ENCODE measurements around the gene ABCC12. TPM values are rescaled to one million over a fixed set of nuclear protein-coding genes. Genes with fewer than 3 reads are reported as not detected.

Gene ABCC12
- total RNA-seq, 2 donors from 2014 or later = not detected

GRCh38 chr16:48139517-48139916, 16.3 kb downstream of the ABCC12 start:
- intact Hi-C loops (cut with DNase I) = no loop called here
- DNase-seq = no peak
- no peak for ATAC-seq

- DNase-seq (no peak), ATAC-seq (no peak)
- intact Hi-C loops (cut with DNase I) = no loop called here
Observed at GRCh38 chr16:48138543-48138942, 17.2 kb downstream of the ABCC12 start.

- ATAC-seq (no peak), DNase-seq (no peak)
- intact Hi-C loops (cut with DNase I) = no loop called here
Observed at GRCh38 chr16:48137822-48138221, 18.0 kb downstream of the ABCC12 start.

- peak; percentile 80 to 88 for ATAC-seq
- intact Hi-C loops (cut with DNase I) = no loop called here
- no peak for DNase-seq
Observed at GRCh38 chr16:48136547-48137360, 19.0 kb downstream of the ABCC12 start.

- intact Hi-C loops (cut with DNase I) = no loop called here
Observed at GRCh38 chr16:48133455-48134211, 22.2 kb downstream of the ABCC12 start.

GRCh38 chr16:48132696-48133095, 23.1 kb downstream of the ABCC12 start:
- ATAC-seq (no peak), DNase-seq (no peak)
- intact Hi-C loops (cut with DNase I) = no loop called here

More at GRCh38 chr16:48133455-48134211, 22.2 kb downstream of the ABCC12 start:
- no peak for ATAC-seq
- no peak for DNase-seq

- DNase-seq (no peak), ATAC-seq (no peak)
- intact Hi-C loops (cut with DNase I) = no loop called here
Observed at GRCh38 chr16:48131201-48131935, 24.4 kb downstream of the ABCC12 start.

GRCh38 chr16:48129926-48130325, 25.9 kb downstream of the ABCC12 start:
- intact Hi-C loops (cut with DNase I) = no loop called here
- DNase-seq = no peak
- no peak for ATAC-seq

GRCh38 chr16:48128769-48129168, 27.0 kb downstream of the ABCC12 start:
- ATAC-seq = no peak

GRCh38 chr16:48126801-48127644, 28.8 kb downstream of the ABCC12 start:
- ATAC-seq (peak in 1 of 2 donors; percentile 70), DNase-seq (no peak)
- intact Hi-C loops (cut with DNase I) = no loop called here

More at GRCh38 chr16:48128769-48129168, 27.0 kb downstream of the ABCC12 start:
- intact Hi-C loops (cut with DNase I) = no loop called here
- DNase-seq = no peak

- DNase-seq (no peak), ATAC-seq (peak in 1 of 2 donors; percentile 23)
- intact Hi-C loops (cut with DNase I) = no loop called here
Observed at GRCh38 chr16:48125888-48126287, 29.9 kb downstream of the ABCC12 start.

- ATAC-seq (no peak), DNase-seq (no peak)
- intact Hi-C loops (cut with DNase I) = no loop called here
Observed at GRCh38 chr16:48124266-48124665, 31.5 kb downstream of the ABCC12 start.

GRCh38 chr16:48123104-48123788, 32.5 kb downstream of the ABCC12 start:
- DNase-seq = peak; percentile 33
- peak in 1 of 2 donors; percentile 82 for ATAC-seq
- intact Hi-C loops (cut with DNase I) = no loop called here

- no peak for DNase-seq
- ATAC-seq = no peak
- intact Hi-C loops (cut with DNase I) = no loop called here
Observed at GRCh38 chr16:48121276-48121675, 34.5 kb downstream of the ABCC12 start.

GRCh38 chr16:48118841-48119240, 37.0 kb downstream of the ABCC12 start:
- ATAC-seq (no peak), DNase-seq (no peak)
- intact Hi-C loops (cut with DNase I) = no loop called here

GRCh38 chr16:48117217-48118105, 38.3 kb downstream of the ABCC12 start:
- ATAC-seq (peak; percentile 39 to 52), DNase-seq (peak; percentile 31)
- intact Hi-C loops (cut with DNase I) = no loop called here

- intact Hi-C loops (cut with DNase I) = no loop called here
- no peak for DNase-seq
- no peak for ATAC-seq
Observed at GRCh38 chr16:48115299-48115698, 40.5 kb downstream of the ABCC12 start.

Measured in left cardiac atrium (tissue), 4 donors.